ENCODE data around the gene C10orf90.

Gene C10orf90

GRCh38 chr10:126402721-126403695 is 267.5 kb downstream of the C10orf90 start:
- no peak for DNase-seq (ENCODE audit: low spot score)
- in situ Hi-C loops (cut with MboI; ENCODE audit: low sequenced_read_pairs, unreplicated experiment): no loop called here
- TF ChIP-seq CTCF (IDR thresholded peaks at IDR 0.05; ENCODE audit: borderline replicate concordance, control extremely low read depth, extremely low read depth, insufficient read depth, missing control alignments): no peak

GRCh38 chr10:126400641-126401040 is 269.9 kb downstream of the C10orf90 start:
- DNase-seq (ENCODE audit: low spot score): no peak
- no peak for TF ChIP-seq CTCF (IDR thresholded peaks at IDR 0.05; ENCODE audit: borderline replicate concordance, control extremely low read depth, extremely low read depth, insufficient read depth, missing control alignments)
- in situ Hi-C loops (cut with MboI; ENCODE audit: low sequenced_read_pairs, unreplicated experiment): no loop called here

GRCh38 chr10:126398924-126399323 is 271.6 kb downstream of the C10orf90 start:
- in situ Hi-C loops (cut with MboI; ENCODE audit: low sequenced_read_pairs, unreplicated experiment): no loop called here
- DNase-seq (ENCODE audit: low spot score): no peak
- TF ChIP-seq CTCF (IDR thresholded peaks at IDR 0.05; ENCODE audit: borderline replicate concordance, control extremely low read depth, extremely low read depth, insufficient read depth, missing control alignments): no peak

- no peak for DNase-seq (ENCODE audit: low spot score)
- in situ Hi-C loops (cut with MboI; ENCODE audit: low sequenced_read_pairs, unreplicated experiment): no loop called here
- TF ChIP-seq CTCF (IDR thresholded peaks at IDR 0.05; ENCODE audit: borderline replicate concordance, control extremely low read depth, extremely low read depth, insufficient read depth, missing control alignments): no peak
Measured at GRCh38 chr10:126398383-126398743, 272.1 kb downstream of the C10orf90 start.

- in situ Hi-C loops (cut with MboI; ENCODE audit: low sequenced_read_pairs, unreplicated experiment): no loop called here
- no peak for TF ChIP-seq CTCF (IDR thresholded peaks at IDR 0.05; ENCODE audit: borderline replicate concordance, control extremely low read depth, extremely low read depth, insufficient read depth, missing control alignments)
- no peak for DNase-seq (ENCODE audit: low spot score)
Measured at GRCh38 chr10:126397640-126398382, 272.7 kb downstream of the C10orf90 start.

GRCh38 chr10:126397156-126397555 is 273.3 kb downstream of the C10orf90 start:
- in situ Hi-C loops (cut with MboI; ENCODE audit: low sequenced_read_pairs, unreplicated experiment): no loop called here
- no peak for TF ChIP-seq CTCF (IDR thresholded peaks at IDR 0.05; ENCODE audit: borderline replicate concordance, control extremely low read depth, extremely low read depth, insufficient read depth, missing control alignments)
- DNase-seq (ENCODE audit: low spot score): no peak
